HepG2 (cell line): ENCODE measurements around the gene CNNM1. TPM values are rescaled to one million over a fixed set of nuclear protein-coding genes. Genes with fewer than 3 reads are reported as not detected.
A peak's percentile ranks its signal among the peaks of the same experiment; 100 is the strongest.

Source experiments
- MTA1 ChIP-seq: sonication (generic); formaldehyde crosslinking; IDR thresholded peaks from 2 replicates; pipeline ENCODE4 v1.4.0; 2020; ENCODE audit warnings: missing genetic modification reagents, mild to moderate bottlenecking, borderline replicate concordance
- ZNF362 ChIP-seq: sonication (generic); formaldehyde crosslinking; IDR thresholded peaks from 2 replicates; pipeline ENCODE4 v1.4.0; 2020; ENCODE audit warnings: missing genetic modification reagents, mild to moderate bottlenecking, borderline replicate concordance
- polyA plus RNA-seq, 8 experiments: library from polyadenylated mRNA; depleted of rRNA in 3 of 8; stranded (reverse) in 7 of 8; unstranded in 1 of 8; fragments of >200 nt; fragmentation: Illumina TruSeq in 4 of 8; extraction: Trizol in 4 of 8; gene quantifications; 2 replicates each; pipeline versions ENCODE4 v1.2.1 to v1.2.3, GENCODE V29; 2011 to 2016; ENCODE audit warnings: low read depth in 4 of 8, missing spikeins in 1 of 8, mixed read lengths in 1 of 8; ENCODE audit not compliant: insufficient read depth in 1 of 8
- total RNA-seq, 5 experiments: library from RNA; depleted of rRNA; stranded (reverse); fragments of >200 nt; fragmentation: Illumina TruSeq; extraction: Trizol; gene quantifications; 2 replicates each; pipeline ENCODE4 v1.2.3, GENCODE V29; 2016; ENCODE audit warnings: low read depth in 1 of 5
- TF ChIP-seq, protein P1 (sequence below): sonication (generic); formaldehyde crosslinking; IDR thresholded peaks from 2 replicates; pipeline ENCODE4 v1.5.0; 2020; ENCODE audit warnings: mild to moderate bottlenecking, missing genetic modification reagents, moderate library complexity
- TF ChIP-seq, protein P2 (sequence below): IDR thresholded peaks from 2 replicates; pipeline ENCODE4 v1.6.1; 2016; ENCODE audit warnings: low read depth
- TF ChIP-seq, protein P3 (sequence below): sonication (generic); formaldehyde crosslinking; IDR thresholded peaks from 2 replicates; pipeline ENCODE4 v1.4.0; 2020; ENCODE audit warnings: missing genetic modification reagents

CNNM1 gene
- total and polyA plus RNA-seq, 2 of the 13 experiments (the other 11 are each of a cell fraction or from before 2014, with no cell fraction given): 4.3 to 9.6 TPM

DNA sequence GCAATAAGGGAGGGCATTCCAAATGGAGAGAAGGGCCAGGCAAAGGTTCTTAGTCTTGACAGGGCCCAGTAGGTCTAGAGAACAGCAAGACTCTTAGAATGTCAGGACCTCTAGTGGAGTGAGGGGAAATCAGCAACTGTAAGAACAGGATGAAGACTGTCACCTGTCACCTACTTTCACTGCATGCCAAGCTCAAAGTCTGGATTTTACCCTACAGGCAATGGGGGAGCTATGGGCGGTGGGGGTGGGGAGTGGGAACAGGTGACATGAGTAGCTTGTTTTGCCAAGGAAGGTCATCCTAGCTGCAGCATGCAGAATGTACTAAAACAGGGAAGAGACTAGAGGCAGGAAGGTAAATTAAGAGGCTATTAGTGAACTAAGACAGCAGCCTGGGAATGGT lies 82.9 kb downstream of the CNNM1 start (continued):
- TF ChIP-seq, protein P1, sequence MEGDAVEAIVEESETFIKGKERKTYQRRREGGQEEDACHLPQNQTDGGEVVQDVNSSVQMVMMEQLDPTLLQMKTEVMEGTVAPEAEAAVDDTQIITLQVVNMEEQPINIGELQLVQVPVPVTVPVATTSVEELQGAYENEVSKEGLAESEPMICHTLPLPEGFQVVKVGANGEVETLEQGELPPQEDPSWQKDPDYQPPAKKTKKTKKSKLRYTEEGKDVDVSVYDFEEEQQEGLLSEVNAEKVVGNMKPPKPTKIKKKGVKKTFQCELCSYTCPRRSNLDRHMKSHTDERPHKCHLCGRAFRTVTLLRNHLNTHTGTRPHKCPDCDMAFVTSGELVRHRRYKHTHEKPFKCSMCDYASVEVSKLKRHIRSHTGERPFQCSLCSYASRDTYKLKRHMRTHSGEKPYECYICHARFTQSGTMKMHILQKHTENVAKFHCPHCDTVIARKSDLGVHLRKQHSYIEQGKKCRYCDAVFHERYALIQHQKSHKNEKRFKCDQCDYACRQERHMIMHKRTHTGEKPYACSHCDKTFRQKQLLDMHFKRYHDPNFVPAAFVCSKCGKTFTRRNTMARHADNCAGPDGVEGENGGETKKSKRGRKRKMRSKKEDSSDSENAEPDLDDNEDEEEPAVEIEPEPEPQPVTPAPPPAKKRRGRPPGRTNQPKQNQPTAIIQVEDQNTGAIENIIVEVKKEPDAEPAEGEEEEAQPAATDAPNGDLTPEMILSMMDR (CRISPR knock-in tag): peak; percentile 64
- no peak for TF ChIP-seq ZNF362 (CRISPR knock-in tag)
- TF ChIP-seq, protein P2, sequence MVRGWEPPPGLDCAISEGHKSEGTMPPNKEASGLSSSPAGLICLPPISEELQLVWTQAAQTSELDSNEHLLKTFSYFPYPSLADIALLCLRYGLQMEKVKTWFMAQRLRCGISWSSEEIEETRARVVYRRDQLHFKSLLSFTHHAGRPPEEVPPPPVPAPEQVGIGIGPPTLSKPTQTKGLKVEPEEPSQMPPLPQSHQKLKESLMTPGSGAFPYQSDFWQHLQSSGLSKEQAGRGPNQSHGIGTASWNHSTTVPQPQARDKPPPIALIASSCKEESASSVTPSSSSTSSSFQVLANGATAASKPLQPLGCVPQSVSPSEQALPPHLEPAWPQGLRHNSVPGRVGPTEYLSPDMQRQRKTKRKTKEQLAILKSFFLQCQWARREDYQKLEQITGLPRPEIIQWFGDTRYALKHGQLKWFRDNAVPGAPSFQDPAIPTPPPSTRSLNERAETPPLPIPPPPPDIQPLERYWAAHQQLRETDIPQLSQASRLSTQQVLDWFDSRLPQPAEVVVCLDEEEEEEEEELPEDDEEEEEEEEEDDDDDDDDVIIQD (CRISPR knock-in tag): peak; percentile 77; the same call in 1 of the 2 replicates
- TF ChIP-seq MTA1: no peak
- TF ChIP-seq, protein P3, sequence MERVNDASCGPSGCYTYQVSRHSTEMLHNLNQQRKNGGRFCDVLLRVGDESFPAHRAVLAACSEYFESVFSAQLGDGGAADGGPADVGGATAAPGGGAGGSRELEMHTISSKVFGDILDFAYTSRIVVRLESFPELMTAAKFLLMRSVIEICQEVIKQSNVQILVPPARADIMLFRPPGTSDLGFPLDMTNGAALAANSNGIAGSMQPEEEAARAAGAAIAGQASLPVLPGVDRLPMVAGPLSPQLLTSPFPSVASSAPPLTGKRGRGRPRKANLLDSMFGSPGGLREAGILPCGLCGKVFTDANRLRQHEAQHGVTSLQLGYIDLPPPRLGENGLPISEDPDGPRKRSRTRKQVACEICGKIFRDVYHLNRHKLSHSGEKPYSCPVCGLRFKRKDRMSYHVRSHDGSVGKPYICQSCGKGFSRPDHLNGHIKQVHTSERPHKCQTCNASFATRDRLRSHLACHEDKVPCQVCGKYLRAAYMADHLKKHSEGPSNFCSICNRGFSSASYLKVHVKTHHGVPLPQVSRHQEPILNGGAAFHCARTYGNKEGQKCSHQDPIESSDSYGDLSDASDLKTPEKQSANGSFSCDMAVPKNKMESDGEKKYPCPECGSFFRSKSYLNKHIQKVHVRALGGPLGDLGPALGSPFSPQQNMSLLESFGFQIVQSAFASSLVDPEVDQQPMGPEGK (CRISPR knock-in tag): peak; percentile 44; the same call in 1 of the 2 replicates
